HFFc6 (cell line): ENCODE data around the gene FUS. TPM values are rescaled to one million over a fixed set of nuclear protein-coding genes. Genes with fewer than 3 reads are reported as not detected.
"Not testable (repeated sequence)": the region's sequence is repeated elsewhere in the genome, so short reads cannot be mapped to it uniquely, and the experiment has no call there.

Experiments used
- DNase-seq: peaks from one replicate; pipeline ENCODE4 v3.0.0-alpha.2; 2018
- H3K27ac Mint-ChIP-seq: 2 replicates; pipeline ENCODE4 v1.8.0; 2020; ENCODE audit warnings: mild to moderate bottlenecking, mixed read lengths
- H3K27me3 Mint-ChIP-seq: 2 replicates; pipeline ENCODE4 v1.8.0; 2021; ENCODE audit warnings: mild to moderate bottlenecking, moderate library complexity, mixed read lengths; ENCODE audit not compliant: insufficient read depth
- H3K36me3 Mint-ChIP-seq: 2 replicates; pipeline ENCODE4 v1.8.0; 2021; ENCODE audit warnings: low read depth, mixed read lengths
- H3K4me1 Mint-ChIP-seq: 2 replicates; pipeline ENCODE4 v1.8.0; 2020; ENCODE audit warnings: low read depth, mixed read lengths
- H3K4me3 Mint-ChIP-seq: 2 replicates; pipeline ENCODE4 v1.8.0; 2020; ENCODE audit warnings: mild to moderate bottlenecking, moderate library complexity, mixed read lengths
- H3K9me3 Mint-ChIP-seq: 2 replicates; pipeline ENCODE4 v1.8.0; 2020; ENCODE audit warnings: mild to moderate bottlenecking, mixed read lengths
- total RNA-seq, 6 experiments: library from RNA; stranded (reverse); fragmentation: NEBNext Ultra II Directional; extraction: Animal tissue kit (Norgen Biotek cat#: 25700); gene quantifications; 2 replicates in 1 of 6; 3 replicates in 5 of 6; pipeline ENCODE4 v1.2.3, GENCODE V29; 2021
- TF ChIP-seq, protein P1 (sequence below): fragments of 200-600 bp; sonication (generic); IDR thresholded peaks from 2 replicates; pipeline ENCODE4 v1.5.0; 2021; ENCODE audit warnings: antibody characterized with exemption, mild to moderate bottlenecking

FUS gene
- total RNA-seq, 6 experiments from 2014 or later, result 275 to 504 (median 422) TPM

DNA sequence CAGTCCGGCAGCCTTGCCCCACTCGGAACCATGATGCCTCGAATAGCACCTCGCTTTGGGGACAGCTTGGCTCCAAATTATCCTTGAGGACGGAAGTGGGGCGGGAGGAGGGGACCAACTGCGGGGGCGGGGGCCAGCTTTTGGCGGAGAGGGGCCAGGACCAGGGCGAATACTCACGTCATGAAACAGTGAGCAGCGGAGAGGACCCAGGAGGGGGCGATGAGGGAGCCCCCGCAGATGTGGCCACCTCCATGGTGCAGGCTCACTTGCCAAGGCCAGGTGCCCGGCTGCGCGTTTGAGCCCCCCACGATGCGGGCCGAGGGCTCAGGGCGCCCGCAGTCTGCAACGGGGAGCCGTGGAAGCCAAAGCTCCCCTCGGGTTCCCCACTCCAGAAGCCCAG, 31.0 kb upstream of the FUS start:
- Mint-ChIP-seq H3K4me3 (no peak overlapping the region), H3K4me1 (no peaks in the 10 kb centered on the region), H3K27ac (no peak overlapping the region), H3K27me3 (peaks cover 24% of the 10 kb centered on the region), H3K9me3 (no peaks in the 10 kb centered on the region), H3K36me3 (no peaks in the 10 kb centered on the region)
- TF ChIP-seq, protein P1, sequence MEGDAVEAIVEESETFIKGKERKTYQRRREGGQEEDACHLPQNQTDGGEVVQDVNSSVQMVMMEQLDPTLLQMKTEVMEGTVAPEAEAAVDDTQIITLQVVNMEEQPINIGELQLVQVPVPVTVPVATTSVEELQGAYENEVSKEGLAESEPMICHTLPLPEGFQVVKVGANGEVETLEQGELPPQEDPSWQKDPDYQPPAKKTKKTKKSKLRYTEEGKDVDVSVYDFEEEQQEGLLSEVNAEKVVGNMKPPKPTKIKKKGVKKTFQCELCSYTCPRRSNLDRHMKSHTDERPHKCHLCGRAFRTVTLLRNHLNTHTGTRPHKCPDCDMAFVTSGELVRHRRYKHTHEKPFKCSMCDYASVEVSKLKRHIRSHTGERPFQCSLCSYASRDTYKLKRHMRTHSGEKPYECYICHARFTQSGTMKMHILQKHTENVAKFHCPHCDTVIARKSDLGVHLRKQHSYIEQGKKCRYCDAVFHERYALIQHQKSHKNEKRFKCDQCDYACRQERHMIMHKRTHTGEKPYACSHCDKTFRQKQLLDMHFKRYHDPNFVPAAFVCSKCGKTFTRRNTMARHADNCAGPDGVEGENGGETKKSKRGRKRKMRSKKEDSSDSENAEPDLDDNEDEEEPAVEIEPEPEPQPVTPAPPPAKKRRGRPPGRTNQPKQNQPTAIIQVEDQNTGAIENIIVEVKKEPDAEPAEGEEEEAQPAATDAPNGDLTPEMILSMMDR, result no peak
- no peak for DNase-seq

DNA sequence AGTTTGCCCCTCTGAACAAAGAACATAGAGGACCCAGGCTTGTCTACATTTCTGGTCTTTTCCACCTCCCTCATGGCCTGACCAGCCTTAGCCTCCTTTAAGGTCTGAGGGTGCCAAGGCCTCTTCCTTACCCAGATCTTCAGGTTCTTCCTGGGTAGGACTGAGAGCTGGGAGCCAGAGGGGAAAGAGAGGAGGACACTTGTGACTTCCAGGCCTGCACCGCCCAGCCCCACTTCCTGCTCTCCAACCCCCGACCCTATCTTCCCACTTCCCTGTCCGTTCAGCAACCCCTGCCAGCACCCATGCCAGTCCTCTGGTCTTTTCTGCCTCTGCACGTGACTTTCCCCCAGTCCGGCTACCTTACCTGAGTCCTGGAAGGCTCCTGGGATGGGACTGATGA, 30.6 kb upstream of the FUS start:
- Mint-ChIP-seq H3K36me3 (no peaks in the 10 kb centered on the region), H3K9me3 (no peaks in the 10 kb centered on the region), H3K4me1 (no peaks in the 10 kb centered on the region), H3K27ac (no peak overlapping the region), H3K27me3 (peaks cover 24% of the 10 kb centered on the region), H3K4me3 (no peak overlapping the region)
- no peak for DNase-seq
- TF ChIP-seq, protein P1, result no peak

DNA sequence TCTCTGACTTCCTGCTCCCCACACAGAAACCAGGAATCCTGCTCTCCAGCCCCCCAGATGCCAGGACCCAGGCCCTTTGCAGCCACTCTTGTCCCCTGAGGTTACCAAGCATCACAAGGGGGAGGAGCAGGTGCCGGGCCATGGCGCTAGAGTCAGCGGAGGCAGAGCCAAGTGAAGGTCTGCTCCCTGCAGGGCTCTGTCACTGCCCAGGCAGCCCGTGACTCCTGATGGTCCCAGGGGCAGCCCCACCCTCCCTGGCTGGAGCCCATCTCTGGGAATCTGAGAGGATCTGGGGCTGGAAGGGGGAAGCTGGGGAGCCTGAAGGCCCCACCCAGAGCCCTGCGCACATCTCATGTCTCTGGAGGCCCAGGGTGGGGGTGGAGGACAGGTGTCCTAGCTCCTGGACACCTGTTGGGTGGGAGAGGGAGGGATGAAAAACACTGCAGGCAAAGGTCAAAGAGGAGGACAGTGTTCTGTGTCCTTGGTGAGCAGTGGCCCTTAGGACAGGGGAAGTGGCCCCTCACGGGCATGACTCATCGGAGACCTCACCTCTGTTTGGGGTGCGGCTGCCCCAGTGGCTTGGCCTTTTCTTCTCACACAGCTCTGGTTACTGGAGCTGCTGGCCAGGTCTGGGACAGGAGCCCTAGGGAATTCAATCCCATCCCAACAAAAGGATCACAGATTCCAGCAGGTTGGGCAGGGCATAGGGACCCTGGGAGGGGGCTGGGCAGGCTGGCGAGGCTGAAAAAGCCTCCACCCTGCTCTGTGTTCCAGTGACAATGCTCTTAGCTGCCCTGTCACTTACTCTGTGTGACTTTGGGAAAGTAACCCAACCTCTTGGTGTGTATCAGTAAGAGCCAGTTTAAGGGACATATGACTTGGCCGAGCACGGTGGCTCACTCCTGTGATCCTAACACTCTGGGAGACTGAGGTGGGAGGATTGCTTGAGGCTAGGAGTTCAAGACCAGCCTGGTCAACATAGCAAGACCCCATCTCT, 29.7 kb upstream of the FUS start, which contains the start of gene PRSS36:
PRSS36 (minus strand) TSS at position 173 of the 997 bp plus-strand sequence; CDS start at position 142, 31 bp downstream.
- TF ChIP-seq, protein P1, result no peak
- H3K4me3 Mint-ChIP-seq, result no peak within 1 kb of the TSS
- DNase-seq, result no peak
- no peaks in the 10 kb centered on the region for H3K9me3 Mint-ChIP-seq
- H3K27me3 Mint-ChIP-seq, result peaks cover 23% of the 10 kb centered on the region
- H3K27ac Mint-ChIP-seq, result no peak within 1 kb of the TSS
- no peaks in the 10 kb centered on the region for H3K36me3 Mint-ChIP-seq
- no peaks in the 10 kb centered on the region for H3K4me1 Mint-ChIP-seq

DNA sequence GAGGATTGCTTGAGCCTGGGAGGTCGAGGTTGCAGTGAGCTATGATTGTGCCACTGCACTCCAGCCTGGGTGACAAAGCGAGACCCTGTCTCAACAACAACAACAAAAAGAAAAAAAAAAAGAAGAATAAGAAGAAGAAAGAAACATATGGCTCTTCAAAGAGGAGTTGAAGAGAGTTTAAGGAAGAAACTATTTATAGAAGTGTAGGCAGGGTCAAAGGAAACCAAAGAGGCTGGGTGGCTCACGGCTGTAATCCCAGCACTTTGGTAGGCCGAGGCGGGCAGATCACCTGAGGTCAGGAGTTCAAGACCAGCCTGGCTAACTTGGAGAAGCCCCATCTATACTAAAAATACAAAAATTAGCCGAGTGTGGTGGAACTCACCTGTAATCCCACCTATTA, 29.0 kb upstream of the FUS start:
- not testable (repeated sequence) for H3K36me3 Mint-ChIP-seq, H3K4me3 Mint-ChIP-seq, H3K9me3 Mint-ChIP-seq, H3K27ac Mint-ChIP-seq, H3K4me1 Mint-ChIP-seq, DNase-seq
- H3K27me3 Mint-ChIP-seq, result peaks cover 23% of the 10 kb centered on the region

DNA sequence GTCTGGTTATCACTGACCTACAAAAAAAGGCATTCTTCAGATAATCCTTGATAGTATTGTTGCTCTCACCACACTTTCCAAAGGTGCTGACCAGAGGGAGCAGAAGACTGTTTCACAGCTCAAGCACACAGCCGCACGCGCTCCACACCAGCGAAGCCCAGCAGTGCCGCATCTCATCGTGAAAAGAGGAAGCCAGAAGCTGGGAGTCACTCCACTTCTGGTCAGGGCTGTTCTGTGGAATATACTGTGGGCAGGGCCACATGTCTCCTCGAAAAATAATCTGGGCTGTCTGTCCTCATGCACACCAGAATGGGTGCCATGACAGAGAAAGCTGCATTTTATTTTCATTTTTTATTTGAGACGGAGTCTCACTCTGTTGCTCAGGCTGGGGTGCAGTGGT, 22.8 kb upstream of the FUS start:
- no peak overlapping the region for H3K27ac Mint-ChIP-seq
- H3K4me1 Mint-ChIP-seq, result peaks cover 6% of the 10 kb centered on the region; the same call in 1 of the 2 replicates
- H3K9me3 Mint-ChIP-seq, result no peaks in the 10 kb centered on the region
- no peaks in the 10 kb centered on the region for H3K36me3 Mint-ChIP-seq
- no peak overlapping the region; the same call in 1 of the 2 replicates for H3K4me3 Mint-ChIP-seq
- TF ChIP-seq, protein P1, result no peak
- no peak for DNase-seq
- peaks cover 20% of the 10 kb centered on the region for H3K27me3 Mint-ChIP-seq

DNA sequence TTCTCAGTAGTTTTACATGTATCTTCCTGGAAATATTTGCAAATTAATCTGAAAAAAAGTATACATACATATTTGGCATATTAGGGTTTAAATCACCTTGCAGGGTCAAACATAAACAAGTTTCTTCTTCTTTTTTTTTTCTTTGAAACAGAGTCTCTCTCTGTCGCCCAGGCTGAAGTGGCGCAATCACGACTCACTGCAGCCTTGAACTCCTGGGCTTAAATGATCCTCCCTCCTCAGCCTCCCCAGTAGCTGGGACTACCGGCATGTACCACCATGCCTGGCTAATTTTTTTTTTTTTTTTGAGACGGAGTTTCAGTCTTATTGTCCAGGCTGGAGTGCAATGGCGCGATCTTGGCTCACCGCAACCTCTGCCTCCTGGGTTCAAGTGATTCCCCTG, 12.6 kb upstream of the FUS start:
- no peak for DNase-seq
- TF ChIP-seq, protein P1, result no peak
- no peak overlapping the region for H3K27ac Mint-ChIP-seq
- H3K36me3 Mint-ChIP-seq, result no peaks in the 10 kb centered on the region
- H3K27me3 Mint-ChIP-seq, result peaks cover 3% of the 10 kb centered on the region
- H3K4me3 Mint-ChIP-seq, result no peak overlapping the region
- H3K4me1 Mint-ChIP-seq, result no peaks in the 10 kb centered on the region
- no peaks in the 10 kb centered on the region for H3K9me3 Mint-ChIP-seq
